ENCODE measurements around the gene TM4SF5.

- TF ChIP-seq GATA2 (IDR thresholded peaks at IDR 0.05; ENCODE audit: low read depth, low read length): no peak
- no peak for TF ChIP-seq GATA3 (IDR thresholded peaks at IDR 0.05; ENCODE audit: low read depth, low read length)
These were observed 24.9 kb downstream of the TM4SF5 start for GRCh38 chr17:4796552-4796920.
